ENCODE measurements around the gene CHMP4A. TPM values are rescaled to one million over a fixed set of nuclear protein-coding genes. Genes with fewer than 3 reads are reported as not detected.
A peak's percentile ranks its signal among the peaks of the same experiment; 100 is the strongest.

The CHMP4A gene
- total and polyA plus RNA-seq, 9 of the 15 experiments (the other 6 are each of a cell fraction or from before 2014, with no cell fraction given): 28.8 to 104 (median 52.7) TPM

- TF ChIP-seq CHD7 (IDR thresholded peaks at IDR 0.05; ENCODE audit: low read depth, low read length) (no peak), DIDO1 (tag; IDR thresholded peaks at IDR 0.05; ENCODE audit: low read depth) (no peak), SIN3A (IDR thresholded peaks at IDR 0.05; ENCODE audit: borderline replicate concordance in 2 of 2, control insufficient read depth in 1 of 2, low read depth in 2 of 2, low read length in 2 of 2) (peak; percentile 57 to 58; a peak in 2 of 4 replicates), NFIC (IDR thresholded peaks at IDR 0.05) (peak; percentile 12), TBL1XR1 (IDR thresholded peaks at IDR 0.05; ENCODE audit: low read length in 2 of 2) (no peak), HMGN3 (IDR thresholded peaks at IDR 0.05; ENCODE audit: borderline replicate concordance, extremely low read depth, insufficient read length, low read depth, low read length) (peak; percentile 23), ZNF583 (CRISPR knock-in tag; IDR thresholded peaks at IDR 0.05) (no peak), PML (IDR thresholded peaks at IDR 0.05; ENCODE audit: low read length) (peak; percentile 18; the same call in 1 of the 2 replicates), ZC3H4 (CRISPR knock-in tag; IDR thresholded peaks at IDR 0.05; ENCODE audit: borderline replicate concordance) (no peak), ZNF124 (CRISPR knock-in tag; IDR thresholded peaks at IDR 0.05) (no peak), NFRKB (IDR thresholded peaks at IDR 0.05; ENCODE audit: low read depth) (no peak), ZNF586 (CRISPR knock-in tag; conservative IDR thresholded peaks at IDR 0.05) (no peak), HNRNPL (IDR thresholded peaks at IDR 0.05; ENCODE audit: low read depth, low read length) (0 out of 2 replicates have a peak, but pooled peaks have one; percentile 17), GTF2B (IDR thresholded peaks at IDR 0.05; ENCODE audit: extremely low read depth, insufficient read length) (no peak)
Measured at GRCh38 chr14:24195186-24196070, 17.9 kb downstream of the CHMP4A start, which contains the start of gene TM9SF1 (continued).

Data from K562 (cell line).